Left ventricle myocardium superior (tissue), 1 donor: ENCODE data around the gene TCEAL3. TPM values are rescaled to one million over a fixed set of nuclear protein-coding genes. Genes with fewer than 3 reads are reported as not detected.
"Not testable (repeated sequence)": the region's sequence is repeated elsewhere in the genome, so short reads cannot be mapped to it uniquely, and the experiment has no call there.

Experiments
- ATAC-seq: fragments of 200-7000 bp; cut with Tn5 transposase; one replicate; pipeline ENCODE4 v1.9.1; 2020; ENCODE audit warnings: mild to moderate bottlenecking, moderate library complexity
- DNase-seq: peaks from one replicate; pipeline ENCODE4 v3.0.0-alpha.2; 2020
- intact Hi-C: fragments of 100-400 bp; cut with micrococcal nuclease; formaldehyde crosslinking; loops from one replicate; pipeline ENCODE4 v1.11.0; 2022
- total RNA-seq: library from RNA; stranded (reverse); fragmentation: NEBNext Ultra II Directional; extraction: Animal tissue kit (Norgen Biotek cat#: 25700); gene quantifications from one replicate; pipeline ENCODE4 v1.2.1, GENCODE V29; 2021
- donor health status: DM: no; HTN: yes; CAD: no; lungs with severe emphysema.

TCEAL3 gene
- total RNA-seq, 1 donor from 2014 or later: 24.5 TPM

- DNase-seq (no peak), ATAC-seq (no peak)
- intact Hi-C loops: no loop called here
Observed at GRCh38 chrX:103615781-103616371, 8.1 kb downstream of the TCEAL3 start.

- no peak for ATAC-seq
- no peak for DNase-seq
- intact Hi-C loops: no loop called here
Observed at GRCh38 chrX:103616676-103617186, 9.0 kb downstream of the TCEAL3 start.

- ATAC-seq (peak; percentile 24), DNase-seq (no peak)
- intact Hi-C loops: no loop called here
Observed at GRCh38 chrX:103624111-103624510, 16.3 kb downstream of the TCEAL3 start.

GRCh38 chrX:103626855-103627254, 19.1 kb downstream of the TCEAL3 start:
- DNase-seq: no peak
- no peak for ATAC-seq
- intact Hi-C loops: no loop called here

GRCh38 chrX:103628386-103629317, 20.9 kb downstream of the TCEAL3 start, which contains the start of gene TCEAL1:
TCEAL1 (plus strand) TSS chrX:103628975; CDS start chrX:103629917, 942 bp downstream.
- peak; percentile 78 for DNase-seq
- intact Hi-C loops: no loop called here
- ATAC-seq: peak; percentile 75

GRCh38 chrX:103629318-103630170, 21.8 kb downstream of the TCEAL3 start:
- DNase-seq (peak; percentile 77), ATAC-seq (peak; percentile 95)
- intact Hi-C loops: no loop called here

GRCh38 chrX:103630171-103630511, 22.4 kb downstream of the TCEAL3 start:
- intact Hi-C loops: no loop called here
- ATAC-seq: no peak
- DNase-seq: no peak

GRCh38 chrX:103631145-103631544, 23.4 kb downstream of the TCEAL3 start:
- ATAC-seq: no peak
- intact Hi-C loops: no loop called here
- DNase-seq: no peak

- DNase-seq (no peak), ATAC-seq (no peak)
- intact Hi-C loops: no loop called here
Observed at GRCh38 chrX:103635436-103635835, 27.7 kb downstream of the TCEAL3 start.

GRCh38 chrX:103637604-103638338, 30.0 kb downstream of the TCEAL3 start:
- no peak for ATAC-seq
- no peak for DNase-seq
- intact Hi-C loops: no loop called here

- intact Hi-C loops, DNase-seq, ATAC-seq: not testable (repeated sequence)
Observed at GRCh38 chrX:103638479-103639346, 30.9 kb downstream of the TCEAL3 start.

- DNase-seq: no peak
Observed at GRCh38 chrX:103640401-103641155, 32.8 kb downstream of the TCEAL3 start.

GRCh38 chrX:103644125-103644524, 36.4 kb downstream of the TCEAL3 start:
- intact Hi-C loops: no loop called here
- DNase-seq: no peak
- ATAC-seq: no peak

More at GRCh38 chrX:103640401-103641155, 32.8 kb downstream of the TCEAL3 start:
- ATAC-seq: no peak
- intact Hi-C loops: no loop called here

GRCh38 chrX:103647630-103648029, 39.9 kb downstream of the TCEAL3 start:
- intact Hi-C loops: no loop called here

GRCh38 chrX:103651151-103651773, 43.5 kb downstream of the TCEAL3 start:
- ATAC-seq (no peak), DNase-seq (no peak)
- intact Hi-C loops: no loop called here

More at GRCh38 chrX:103647630-103648029, 39.9 kb downstream of the TCEAL3 start:
- DNase-seq: no peak
- ATAC-seq: no peak

GRCh38 chrX:103655230-103656000, 47.7 kb downstream of the TCEAL3 start:
- DNase-seq, ATAC-seq, intact Hi-C loops: not testable (repeated sequence)
